IMR-90 (cell line): ENCODE results near the gene TLR1.
"Not testable (repeated sequence)": the region's sequence is repeated elsewhere in the genome, so short reads cannot be mapped to it uniquely, and the experiment has no call there.

ENCODE experiments used
- BHLHE40 ChIP-seq: fragments of 150-350 bp; IDR thresholded peaks from 2 replicates; pipeline ENCODE4 v1.6.1; 2016; ENCODE audit warnings: mild to moderate bottlenecking, low read depth, low read length
- CEBPB ChIP-seq: IDR thresholded peaks from 2 replicates; pipeline ENCODE4 v1.6.1; 2012; ENCODE audit warnings: low read depth, low read length, improper control_type of control experiment
- CHD1 ChIP-seq: IDR thresholded peaks from 2 replicates; pipeline ENCODE4 v1.6.1; 2012; ENCODE audit warnings: low read depth, low read length, improper control_type of control experiment
- CTCF ChIP-seq: conservative IDR thresholded peaks from 2 replicates; pipeline ENCODE4 v1.5.1; 2012; ENCODE audit warnings: mild to moderate bottlenecking, low read depth, low read length, improper control_type of control experiment
- MAFK ChIP-seq: IDR thresholded peaks from 2 replicates; pipeline ENCODE4 v1.6.1; 2012; ENCODE audit warnings: low read depth, low read length, improper control_type of control experiment
- MAZ ChIP-seq: IDR thresholded peaks from 2 replicates; pipeline ENCODE4 v1.6.1; 2012; ENCODE audit warnings: low read depth, mild to moderate bottlenecking, low read length, improper control_type of control experiment, moderate library complexity, borderline replicate concordance
- NFE2L2 ChIP-seq: fragments of 150-350 bp; IDR thresholded peaks from 2 replicates; pipeline ENCODE4 v1.6.1; 2016; ENCODE audit warnings: low read depth, mild to moderate bottlenecking, low read length
- POLR2A ChIP-seq: IDR thresholded peaks from 2 replicates; pipeline ENCODE4 v1.6.1; 2012; ENCODE audit warnings: mild to moderate bottlenecking, low read depth, low read length
- RAD21 ChIP-seq: IDR thresholded peaks from 2 replicates; pipeline ENCODE4 v1.6.1; 2012; ENCODE audit warnings: low read length, improper control_type of control experiment
- SMC3 ChIP-seq: fragments of 150-350 bp; IDR thresholded peaks from 2 replicates; pipeline ENCODE4 v1.6.1; 2016; ENCODE audit warnings: low read depth, mild to moderate bottlenecking, antibody characterized with exemption, low read length, moderate library complexity
- USF2 ChIP-seq: fragments of 150-350 bp; IDR thresholded peaks from 2 replicates; pipeline ENCODE4 v1.6.1; 2017; ENCODE audit warnings: mild to moderate bottlenecking, antibody characterized with exemption, low read length, low read depth

GRCh38 chr4:38766940-38767339 lies 37.7 kb downstream of the TLR1 start:
- TF ChIP-seq CTCF, POLR2A, MAZ, MAFK, SMC3, CEBPB, RAD21, CHD1, USF2, BHLHE40, NFE2L2: not testable (repeated sequence)
